OCI-LY1 (cell line): ENCODE measurements around the gene GOLPH3.

Experiments
- H2AFZ ChIP-seq: fragments of 200-600 bp; sonication (generic), shearing (Covaris generic); 2 replicates; pipeline ENCODE4 v1.6.0; 2014; ENCODE audit warnings: antibody characterized with exemption, mild to moderate bottlenecking, low read length
- H3F3A ChIP-seq: fragments of 200-600 bp; sonication (generic), shearing (Covaris generic); 2 replicates; pipeline ENCODE4 v1.6.0; 2014; ENCODE audit warnings: mild to moderate bottlenecking, antibody characterized with exemption, low read length, moderate library complexity; ENCODE audit not compliant: insufficient read depth
- H3K27ac ChIP-seq: fragments of 200-600 bp; sonication (generic); 2 replicates; pipeline ENCODE4 v1.5.1; 2014; ENCODE audit warnings: low read length, mixed run types, mild to moderate bottlenecking, low read depth; ENCODE audit not compliant: poor library complexity, severe bottlenecking
- H3K27me3 ChIP-seq: fragments of 200-600 bp; sonication (generic); 2 replicates; pipeline ENCODE4 v1.6.0; 2014; ENCODE audit warnings: antibody characterized with exemption, mild to moderate bottlenecking, low read length, moderate library complexity; ENCODE audit not compliant: insufficient read depth
- H3K36me3 ChIP-seq: fragments of 200-600 bp; sonication (generic); 2 replicates; pipeline ENCODE4 v1.6.1; 2014; ENCODE audit warnings: mild to moderate bottlenecking, antibody characterized with exemption, low read length, moderate library complexity, mixed read lengths; ENCODE audit not compliant: insufficient read depth
- H3K4me1 ChIP-seq: fragments of 200-600 bp; sonication (generic); 2 replicates; pipeline ENCODE4 v1.5.1; 2014; ENCODE audit warnings: mild to moderate bottlenecking, low read length, moderate library complexity; ENCODE audit not compliant: insufficient read depth, severe bottlenecking
- H3K4me2 ChIP-seq: fragments of 200-600 bp; sonication (generic), shearing (Covaris generic); 2 replicates; pipeline ENCODE4 v1.6.1; 2014; ENCODE audit warnings: low read length
- H3K4me3 ChIP-seq: fragments of 200-600 bp; sonication (generic); 2 replicates; pipeline ENCODE4 v1.5.1; 2014; ENCODE audit warnings: low read length, low read depth, mild to moderate bottlenecking, mixed read lengths; ENCODE audit not compliant: poor library complexity, severe bottlenecking
- H3K79me2 ChIP-seq: fragments of 200-600 bp; shearing (Covaris generic); 2 replicates; pipeline ENCODE4 v1.6.1; 2016; ENCODE audit warnings: mixed run types, low read length, mixed read lengths; ENCODE audit not compliant: insufficient read depth
- H3K9ac ChIP-seq: fragments of 200-600 bp; sonication (generic), shearing (Covaris generic); 2 replicates; pipeline ENCODE4 v1.6.1; 2014; ENCODE audit warnings: mild to moderate bottlenecking, low read length, mixed read lengths
- H3K9me2 ChIP-seq: fragments of 200-600 bp; sonication (generic), shearing (Covaris generic); 2 replicates; pipeline ENCODE4 v1.6.1; 2014; ENCODE audit warnings: low read depth, mild to moderate bottlenecking, low read length, mixed read lengths
- H3K9me3 ChIP-seq: fragments of 200-600 bp; shearing (Covaris generic); 2 replicates; pipeline ENCODE4 v1.6.1; 2014; ENCODE audit warnings: low read length, mixed read lengths
- H4K20me1 ChIP-seq: fragments of 200-600 bp; sonication (generic), shearing (Covaris generic); 2 replicates; pipeline ENCODE4 v1.6.0; 2016; ENCODE audit warnings: mild to moderate bottlenecking, low read length; ENCODE audit not compliant: insufficient read depth
- CTCF ChIP-seq: fragments of 200-600 bp; sonication (generic), shearing (Covaris generic); IDR thresholded peaks from 2 replicates; pipeline ENCODE4 v1.5.1; 2017; ENCODE audit warnings: mild to moderate bottlenecking, antibody characterized with exemption, low read length, moderate library complexity, mixed read lengths
- EZH2 ChIP-seq: fragments of 200-600 bp; sonication (generic), shearing (Covaris generic); IDR thresholded peaks from 2 replicates; pipeline ENCODE4 v1.8.0; 2017; ENCODE audit warnings: borderline replicate concordance, mixed run types, mild to moderate bottlenecking, antibody characterized with exemption, low read length, moderate library complexity, mixed read lengths

Gene GOLPH3

GRCh38 chr5:32127711-32128110, 46.4 kb downstream of the GOLPH3 start:
- Histone ChIP-seq H3K9ac (no peak overlapping the region), H4K20me1 (no peaks in the 10 kb centered on the region), H3K4me2 (no peak overlapping the region), H3F3A (no peaks in the 10 kb centered on the region), H3K27ac (no peak overlapping the region), H3K79me2 (peaks cover 4% of the 10 kb centered on the region), H3K27me3 (no peaks in the 10 kb centered on the region), H3K4me1 (no peaks in the 10 kb centered on the region), H3K36me3 (peaks cover 52% of the 10 kb centered on the region), H3K4me3 (no peak overlapping the region), H3K9me2 (no peaks in the 10 kb centered on the region), H2AFZ (no peak overlapping the region), H3K9me3 (no peaks in the 10 kb centered on the region)
- TF ChIP-seq CTCF, result no peak
- no peak for TF ChIP-seq EZH2

GRCh38 chr5:32126691-32127090, 47.4 kb downstream of the GOLPH3 start:
- Histone ChIP-seq H3K9me2 (no peaks in the 10 kb centered on the region), H3K36me3 (peaks cover 62% of the 10 kb centered on the region), H3K9ac (no peak overlapping the region), H3K79me2 (peaks cover 4% of the 10 kb centered on the region), H3K27ac (no peak overlapping the region), H2AFZ (no peak overlapping the region), H3F3A (no peaks in the 10 kb centered on the region), H3K9me3 (no peaks in the 10 kb centered on the region), H3K4me1 (no peaks in the 10 kb centered on the region), H3K4me2 (no peak overlapping the region), H3K27me3 (no peaks in the 10 kb centered on the region), H3K4me3 (no peak overlapping the region), H4K20me1 (no peaks in the 10 kb centered on the region)
- TF ChIP-seq EZH2, result no peak
- TF ChIP-seq CTCF, result no peak

- Histone ChIP-seq H4K20me1 (no peaks in the 10 kb centered on the region), H3K4me1 (no peaks in the 10 kb centered on the region), H3K4me3 (no peak overlapping the region)
Observed at GRCh38 chr5:32123889-32124676, 50.0 kb downstream of the GOLPH3 start.

More at GRCh38 chr5:32123889-32124676, 50.0 kb downstream of the GOLPH3 start:
- no peaks in the 10 kb centered on the region for H3K27me3 ChIP-seq
- H2AFZ ChIP-seq, result no peak overlapping the region
- no peak overlapping the region for H3K4me2 ChIP-seq
- H3K79me2 ChIP-seq, result peaks cover 4% of the 10 kb centered on the region
- no peak for TF ChIP-seq EZH2
- no peak for TF ChIP-seq CTCF
- no peaks in the 10 kb centered on the region for H3K9me3 ChIP-seq
- no peaks in the 10 kb centered on the region for H3K9me2 ChIP-seq
- H3K36me3 ChIP-seq, result peaks cover 77% of the 10 kb centered on the region
- no peak overlapping the region for H3K27ac ChIP-seq
- no peak overlapping the region for H3K9ac ChIP-seq
- no peaks in the 10 kb centered on the region for H3F3A ChIP-seq
